ENCODE data around the gene UMODL1.

GRCh38 chr21:42085246-42086077 lies 14.3 kb downstream of the UMODL1 start:
- TF ChIP-seq POLR2A (IDR thresholded peaks at IDR 0.05), result no peak
- TF ChIP-seq, protein P1, sequence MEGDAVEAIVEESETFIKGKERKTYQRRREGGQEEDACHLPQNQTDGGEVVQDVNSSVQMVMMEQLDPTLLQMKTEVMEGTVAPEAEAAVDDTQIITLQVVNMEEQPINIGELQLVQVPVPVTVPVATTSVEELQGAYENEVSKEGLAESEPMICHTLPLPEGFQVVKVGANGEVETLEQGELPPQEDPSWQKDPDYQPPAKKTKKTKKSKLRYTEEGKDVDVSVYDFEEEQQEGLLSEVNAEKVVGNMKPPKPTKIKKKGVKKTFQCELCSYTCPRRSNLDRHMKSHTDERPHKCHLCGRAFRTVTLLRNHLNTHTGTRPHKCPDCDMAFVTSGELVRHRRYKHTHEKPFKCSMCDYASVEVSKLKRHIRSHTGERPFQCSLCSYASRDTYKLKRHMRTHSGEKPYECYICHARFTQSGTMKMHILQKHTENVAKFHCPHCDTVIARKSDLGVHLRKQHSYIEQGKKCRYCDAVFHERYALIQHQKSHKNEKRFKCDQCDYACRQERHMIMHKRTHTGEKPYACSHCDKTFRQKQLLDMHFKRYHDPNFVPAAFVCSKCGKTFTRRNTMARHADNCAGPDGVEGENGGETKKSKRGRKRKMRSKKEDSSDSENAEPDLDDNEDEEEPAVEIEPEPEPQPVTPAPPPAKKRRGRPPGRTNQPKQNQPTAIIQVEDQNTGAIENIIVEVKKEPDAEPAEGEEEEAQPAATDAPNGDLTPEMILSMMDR (IDR thresholded peaks at IDR 0.05), result no peak
